GM19324 (cell line): ENCODE results near the gene PMM2.
"Not testable (repeated sequence)": the region's sequence is repeated elsewhere in the genome, so short reads cannot be mapped to it uniquely, and the experiment has no call there.

ENCODE experiments used
- ATAC-seq: cut with Tn5 transposase; IDR thresholded peaks from one replicate; pipeline ENCODE4 v1.9.1; 2021; ENCODE audit warnings: mild to moderate bottlenecking, moderate library complexity; ENCODE audit not compliant: unreplicated experiment, low FRiP score

Gene PMM2

GRCh38 chr16:8781797-8782196 is 15.8 kb upstream of the PMM2 start:
- no peak for ATAC-seq

- no peak for ATAC-seq
Observed at GRCh38 chr16:8782673-8783072, 15.0 kb upstream of the PMM2 start.

GRCh38 chr16:8785408-8785807 is 12.2 kb upstream of the PMM2 start:
- no peak for ATAC-seq

- not testable (repeated sequence) for ATAC-seq
Observed at GRCh38 chr16:8786316-8786715, 11.3 kb upstream of the PMM2 start.

- no peak for ATAC-seq
Observed at GRCh38 chr16:8788578-8789172, 9.0 kb upstream of the PMM2 start.

GRCh38 chr16:8795091-8795490 is 2.5 kb upstream of the PMM2 start:
- ATAC-seq: no peak

- ATAC-seq: no peak
Observed at GRCh38 chr16:8795818-8796217, 1.8 kb upstream of the PMM2 start.

- no peak for ATAC-seq
Observed at GRCh38 chr16:8796469-8797363, 923 bp upstream of the PMM2 start.

GRCh38 chr16:8798174-8798527 is 512 bp downstream of the PMM2 start:
- no peak for ATAC-seq

- ATAC-seq: no peak
Observed at GRCh38 chr16:8798535-8799157, 1.0 kb downstream of the PMM2 start.

GRCh38 chr16:8801701-8802100 is 4.1 kb downstream of the PMM2 start:
- no peak for ATAC-seq

GRCh38 chr16:8803733-8804132 is 6.1 kb downstream of the PMM2 start:
- ATAC-seq: not testable (repeated sequence)

- no peak for ATAC-seq
Observed at GRCh38 chr16:8804313-8804712, 6.7 kb downstream of the PMM2 start.

GRCh38 chr16:8806272-8806983 is 8.8 kb downstream of the PMM2 start:
- ATAC-seq: no peak

GRCh38 chr16:8807189-8807588 is 9.6 kb downstream of the PMM2 start:
- ATAC-seq: no peak

GRCh38 chr16:8808009-8808408 is 10.4 kb downstream of the PMM2 start:
- no peak for ATAC-seq

- no peak for ATAC-seq
Observed at GRCh38 chr16:8808613-8809353, 11.1 kb downstream of the PMM2 start.

GRCh38 chr16:8812162-8812843 is 14.7 kb downstream of the PMM2 start:
- no peak for ATAC-seq

GRCh38 chr16:8814095-8814806 is 16.6 kb downstream of the PMM2 start:
- ATAC-seq: no peak
